Germinal center (tissue), 1 donor: ENCODE data around the gene ALPP.
"Not testable (repeated sequence)": the region's sequence is repeated elsewhere in the genome, so short reads cannot be mapped to it uniquely, and the experiment has no call there.

Experiments used
- DNase-seq: peaks from one replicate; pipeline ENCODE4 v3.0.0; 2012; ENCODE audit warnings: mixed read lengths, low spot score

ALPP gene

DNA sequence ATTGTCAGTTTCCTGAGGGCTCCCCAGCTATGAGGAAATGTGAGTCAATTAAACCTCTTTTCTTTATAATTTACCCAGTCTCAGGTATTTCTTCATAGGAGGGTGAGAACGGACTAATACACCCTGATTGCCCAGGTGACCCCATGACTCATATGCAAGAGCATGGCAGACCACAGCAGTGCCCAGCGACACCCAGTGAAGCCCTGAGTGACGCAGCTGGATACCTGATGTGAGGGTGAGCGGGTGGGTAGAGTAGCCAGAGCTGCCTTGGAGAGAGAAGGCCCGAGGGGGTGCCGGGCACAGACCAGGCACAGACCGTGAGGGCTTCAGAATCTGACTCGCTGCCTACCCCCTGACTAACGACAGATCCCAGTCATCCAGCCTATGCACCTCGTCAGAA lies 43.5 kb downstream of the ALPP start:
- no peak for DNase-seq

DNA sequence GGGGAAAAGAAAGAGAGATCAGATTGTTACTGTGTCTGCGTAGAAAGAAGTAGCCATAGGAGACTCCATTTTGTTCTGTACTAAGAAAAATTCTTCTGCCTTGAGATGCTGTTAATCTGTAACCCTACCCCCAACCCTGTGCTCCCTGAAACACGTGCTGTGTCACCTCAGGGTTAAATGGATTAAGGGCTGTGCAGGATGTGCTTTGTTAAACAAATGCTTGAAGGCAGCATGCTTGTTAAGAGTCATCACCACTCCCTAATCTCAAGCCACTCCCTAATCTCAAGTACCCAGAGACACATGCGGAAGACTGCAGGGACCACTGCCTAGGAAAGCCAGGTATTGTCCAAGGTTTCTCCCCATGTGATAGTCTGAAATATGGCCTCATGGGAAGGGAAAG lies 44.4 kb downstream of the ALPP start:
- DNase-seq, result not testable (repeated sequence)

DNA sequence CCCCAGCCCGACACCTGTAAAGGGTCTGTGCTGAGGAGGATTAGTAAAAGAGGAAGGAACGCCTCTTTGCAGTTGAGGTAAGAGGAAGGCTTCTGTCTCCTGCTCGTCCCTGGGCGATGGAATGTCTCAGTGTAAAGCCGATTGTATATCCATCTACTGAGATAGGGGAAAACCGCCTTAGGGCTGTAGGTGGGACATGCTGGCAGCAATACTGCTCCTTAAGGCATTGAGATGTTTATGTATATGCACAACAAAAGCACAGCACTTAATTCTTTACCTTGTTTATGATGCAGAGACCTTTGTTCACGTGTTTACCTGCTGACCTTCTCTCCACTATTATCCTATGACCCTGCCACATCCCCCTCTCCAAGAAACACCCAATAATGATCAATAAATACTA lies 44.9 kb downstream of the ALPP start:
- DNase-seq, result not testable (repeated sequence)

GRCh38 chr2:232431705-232432590 lies 53.4 kb downstream of the ALPP start:
- DNase-seq, result no peak
